Measurements from ENCODE around the gene RHBDL2.
"Not testable (repeated sequence)": the region's sequence is repeated elsewhere in the genome, so short reads cannot be mapped to it uniquely, and the experiment has no call there.

Gene RHBDL2

DNA sequence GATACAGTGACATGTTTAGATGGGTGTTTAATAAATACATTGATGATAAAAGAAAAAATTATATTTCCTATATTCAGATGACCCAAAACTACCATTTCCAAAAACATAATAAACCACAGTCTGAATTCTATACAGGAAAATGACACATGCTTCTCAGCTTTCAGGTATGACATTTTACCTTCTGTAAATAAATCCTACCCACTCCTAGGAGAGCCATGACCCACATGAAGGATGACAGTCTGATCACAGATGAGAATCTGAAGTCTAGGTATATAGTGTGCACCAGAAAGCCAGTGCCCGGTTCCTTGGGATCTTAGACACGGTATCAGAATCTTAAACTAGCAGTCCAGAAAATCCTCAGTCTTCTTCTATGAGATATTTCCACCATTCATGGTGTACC is 56.5 kb downstream of the RHBDL2 start:
- in situ Hi-C loops (cut with HindIII; ENCODE audit: low sequenced_read_pairs), result no loop called here

DNA sequence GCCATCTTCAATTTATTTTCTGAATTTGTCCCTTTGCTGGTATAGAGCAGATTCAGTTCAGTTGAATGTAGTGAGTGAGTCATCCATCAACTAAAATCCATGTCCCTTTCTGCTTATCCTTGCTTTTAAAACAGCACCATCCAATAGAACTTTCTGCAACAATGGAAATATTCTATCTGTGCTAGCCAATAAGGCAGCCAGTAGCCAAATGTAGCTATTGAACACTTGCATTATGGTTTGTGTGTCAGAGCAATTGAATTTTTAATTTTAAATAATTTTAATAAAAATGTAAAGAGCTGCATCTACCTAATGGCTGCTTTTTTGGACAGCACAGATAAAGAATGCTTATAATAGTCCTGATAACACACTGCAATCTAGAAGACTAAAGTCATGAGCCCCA is 60.1 kb downstream of the RHBDL2 start, which contains the start of gene GJA9:
Gene GJA9, minus strand, starts transcription at position 101 of the 400 bp plus-strand sequence. CDS start 5,489 bp downstream, outside the sequence.
- in situ Hi-C loops (cut with HindIII; ENCODE audit: low sequenced_read_pairs), result no loop called here

DNA sequence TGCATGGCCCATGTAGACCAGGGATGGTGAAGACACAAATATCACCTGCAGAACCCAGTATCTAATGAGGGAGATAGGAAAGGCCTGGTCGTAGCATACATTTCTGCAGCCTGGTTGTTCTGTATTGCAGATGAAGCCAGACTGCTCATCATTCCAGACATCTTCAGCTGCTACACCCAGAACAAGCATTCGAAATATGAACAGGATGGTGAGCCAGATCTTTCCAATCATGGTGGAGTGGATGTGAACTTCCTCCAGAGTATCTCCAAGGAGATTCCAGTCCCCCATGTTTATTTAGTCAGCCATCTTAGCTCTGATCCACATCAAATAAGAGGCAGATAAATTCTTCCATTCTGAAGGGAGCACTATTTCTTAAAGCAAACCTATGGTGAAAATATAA is 65.8 kb downstream of the RHBDL2 start:
- in situ Hi-C loops (cut with HindIII; ENCODE audit: low sequenced_read_pairs), result no loop called here

DNA sequence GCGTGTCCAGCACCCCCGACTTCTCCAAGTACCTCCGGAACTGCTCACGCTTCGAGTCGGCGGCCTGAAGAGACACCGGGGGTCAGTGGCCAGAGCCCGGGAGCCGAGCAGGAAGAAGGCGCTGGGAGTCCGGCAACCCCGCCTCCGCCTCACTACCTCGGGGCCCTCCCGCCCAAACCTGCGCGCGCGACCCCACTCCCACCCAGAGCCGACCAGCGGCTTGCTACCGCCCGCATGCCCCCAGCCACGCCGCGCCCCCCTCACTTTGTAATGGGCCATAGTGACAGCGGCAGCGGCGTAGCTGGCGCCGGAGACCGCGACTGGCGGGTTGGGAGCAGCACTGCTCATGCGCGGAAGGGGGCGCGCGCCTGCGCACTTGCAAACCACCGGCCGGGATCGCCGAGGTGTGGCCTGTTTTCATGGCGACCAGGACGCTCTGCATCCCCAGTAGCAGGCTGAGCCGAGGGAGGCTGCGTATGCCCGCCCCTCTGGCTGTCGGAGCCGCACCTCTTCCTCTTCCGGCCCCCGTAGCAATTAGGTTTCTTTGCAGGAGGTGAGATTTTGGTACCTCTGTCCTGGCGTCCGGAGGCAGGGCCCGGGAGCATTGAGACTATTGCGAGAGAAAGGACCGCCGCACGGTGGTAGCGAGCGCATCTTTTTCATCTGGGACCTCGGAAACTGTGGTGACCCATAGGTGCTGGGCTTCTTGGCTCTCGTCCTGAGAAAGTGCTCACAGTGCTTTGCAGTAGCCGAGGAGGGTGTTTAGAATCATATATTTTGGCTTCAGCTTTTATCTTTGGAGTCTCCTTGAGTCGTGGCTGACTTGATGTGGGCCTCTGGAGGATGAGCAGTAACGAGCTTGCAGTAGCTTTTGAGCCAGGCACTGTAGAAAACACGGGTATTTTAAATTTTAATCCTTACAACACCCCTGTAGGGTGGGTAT is 68.3 kb downstream of the RHBDL2 start, which contains the start of gene MYCBP:
Gene MYCBP, minus strand, starts transcription at position 322 of the 943 bp plus-strand sequence. Its CDS starts 43 bp downstream, at position 279.
- in situ Hi-C loops (cut with HindIII; ENCODE audit: low sequenced_read_pairs), result loop anchor here (25.0 kb wide), 1 partner anchor 139 kb away; no protein-coding TSS in a partner anchor

DNA sequence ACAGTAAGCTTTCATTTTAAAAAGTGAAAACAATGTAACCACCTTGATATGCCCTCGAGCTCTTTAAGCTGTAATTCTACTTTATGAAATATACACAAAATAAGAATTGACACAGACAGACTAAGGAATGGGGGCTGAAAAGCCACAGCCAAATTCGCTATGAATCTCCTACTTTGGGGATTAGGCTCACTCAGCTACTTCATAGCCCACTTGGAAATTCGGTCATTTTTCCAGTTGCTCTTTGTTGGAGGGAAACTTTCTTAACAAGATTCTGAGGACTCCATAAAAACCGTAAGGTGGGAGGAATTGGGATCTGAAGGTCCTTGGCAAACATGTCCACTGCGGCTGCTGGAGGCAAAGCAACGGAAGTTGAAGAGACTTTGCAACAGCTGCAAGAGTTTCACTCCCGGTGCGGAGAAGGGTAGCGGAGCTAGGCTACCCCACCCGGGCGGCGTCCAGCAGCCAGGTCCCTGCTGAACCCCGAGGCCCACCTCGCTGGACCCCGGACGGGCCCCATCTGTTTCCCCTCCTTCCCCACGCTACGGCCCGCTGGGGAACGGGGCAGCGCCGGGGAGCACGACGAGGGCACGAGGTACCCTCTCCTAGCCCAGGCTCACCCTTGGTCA is 69.1 kb downstream of the RHBDL2 start:
- in situ Hi-C loops (cut with HindIII; ENCODE audit: low sequenced_read_pairs), result loop anchor here (25.0 kb wide), 1 partner anchor 140 kb away; no protein-coding TSS in a partner anchor

DNA sequence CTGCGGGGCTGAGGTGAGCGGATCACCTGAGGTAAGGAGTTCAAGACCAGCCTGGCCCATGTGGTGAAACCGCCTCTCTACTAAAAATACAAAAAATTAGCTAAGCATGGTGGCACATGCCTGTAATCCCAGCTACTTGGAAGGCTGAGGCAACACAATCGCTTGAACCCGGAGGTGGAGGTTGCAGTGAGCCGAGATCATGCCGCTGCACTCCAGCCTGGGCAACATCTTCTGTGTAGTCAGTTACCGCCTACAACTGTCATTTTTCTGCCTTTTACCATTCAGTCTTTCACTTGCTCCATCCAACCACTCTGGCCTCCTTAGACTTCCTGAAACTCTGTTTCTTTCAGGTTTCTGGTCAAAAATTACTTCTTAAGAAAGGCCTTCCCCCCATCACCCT is 70.6 kb downstream of the RHBDL2 start:
- in situ Hi-C loops (cut with HindIII; ENCODE audit: low sequenced_read_pairs), result loop anchor here (25.0 kb wide), 1 partner anchor 141 kb away; no protein-coding TSS in a partner anchor

DNA sequence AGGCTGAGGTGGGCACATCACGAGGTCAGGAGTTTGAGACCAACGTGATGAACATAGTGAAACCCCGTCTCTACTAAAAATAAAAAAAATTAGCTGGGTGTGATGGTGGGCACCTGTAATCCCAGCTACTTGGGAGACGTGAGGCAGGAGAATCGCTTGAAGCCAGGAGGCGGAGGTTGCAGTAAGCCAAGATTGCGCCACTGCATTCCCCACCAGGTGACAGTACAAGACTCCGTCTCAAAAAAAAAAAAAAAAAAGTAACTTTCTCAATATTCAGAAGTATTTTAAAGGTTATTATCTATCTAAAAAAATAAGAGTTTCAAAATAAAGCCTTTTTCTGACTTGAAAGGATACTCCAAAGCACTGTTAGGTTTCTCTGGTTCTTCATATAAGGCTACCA is 74.4 kb downstream of the RHBDL2 start:
- in situ Hi-C loops (cut with HindIII; ENCODE audit: low sequenced_read_pairs), result loop anchor here (25.0 kb wide), 1 partner anchor 145 kb away; no protein-coding TSS in a partner anchor

DNA sequence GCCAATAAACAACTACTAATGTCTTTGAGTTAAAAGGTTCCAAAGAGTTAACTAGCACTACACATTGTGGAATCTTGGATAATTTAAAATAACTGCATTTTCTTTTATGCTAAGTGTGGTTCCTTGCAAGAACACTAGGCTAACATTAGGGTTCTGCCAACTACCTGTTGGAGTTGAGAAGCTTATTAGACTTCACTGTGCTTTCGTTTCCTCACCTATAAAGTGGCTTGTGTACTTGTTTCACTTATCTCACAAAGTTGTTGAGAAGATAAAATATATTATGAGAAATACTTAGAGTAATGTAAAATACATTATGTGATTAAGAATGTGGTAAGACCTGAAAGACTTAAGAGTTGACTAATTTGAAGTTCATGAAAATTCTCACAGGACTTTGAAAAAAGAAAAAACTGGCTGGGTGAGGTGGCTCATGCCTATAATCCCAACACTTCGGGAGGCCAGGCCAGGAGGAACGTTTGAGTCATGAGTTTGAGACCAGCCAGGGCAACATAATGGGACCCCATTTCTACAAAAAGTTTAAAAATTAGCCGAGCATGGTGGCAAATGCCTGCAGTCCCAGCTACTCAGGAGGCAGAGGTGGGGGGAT is 76.4 kb downstream of the RHBDL2 start:
- in situ Hi-C loops (cut with HindIII; ENCODE audit: low sequenced_read_pairs), result loop anchor here (25.0 kb wide), 1 partner anchor 147 kb away; no protein-coding TSS in a partner anchor

DNA sequence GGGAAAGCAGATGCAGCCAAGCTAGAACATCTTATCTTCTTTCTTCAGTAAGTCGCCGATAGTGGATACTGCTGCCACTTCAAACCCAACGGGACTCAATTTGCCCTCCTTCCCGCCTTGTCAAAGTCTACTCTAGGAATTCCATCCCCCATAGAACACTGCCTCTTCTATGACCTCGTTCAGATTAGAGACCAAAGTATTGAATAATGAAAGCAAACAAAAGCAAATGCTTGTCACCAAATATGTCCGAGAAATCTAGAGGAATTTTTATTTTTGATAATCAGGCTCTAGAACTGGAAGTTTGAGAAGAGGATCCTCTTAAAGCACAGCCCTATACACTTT is 81.2 kb downstream of the RHBDL2 start:
- in situ Hi-C loops (cut with HindIII; ENCODE audit: low sequenced_read_pairs), result loop anchor here (25.0 kb wide), 1 partner anchor 152 kb away; no protein-coding TSS in a partner anchor

DNA sequence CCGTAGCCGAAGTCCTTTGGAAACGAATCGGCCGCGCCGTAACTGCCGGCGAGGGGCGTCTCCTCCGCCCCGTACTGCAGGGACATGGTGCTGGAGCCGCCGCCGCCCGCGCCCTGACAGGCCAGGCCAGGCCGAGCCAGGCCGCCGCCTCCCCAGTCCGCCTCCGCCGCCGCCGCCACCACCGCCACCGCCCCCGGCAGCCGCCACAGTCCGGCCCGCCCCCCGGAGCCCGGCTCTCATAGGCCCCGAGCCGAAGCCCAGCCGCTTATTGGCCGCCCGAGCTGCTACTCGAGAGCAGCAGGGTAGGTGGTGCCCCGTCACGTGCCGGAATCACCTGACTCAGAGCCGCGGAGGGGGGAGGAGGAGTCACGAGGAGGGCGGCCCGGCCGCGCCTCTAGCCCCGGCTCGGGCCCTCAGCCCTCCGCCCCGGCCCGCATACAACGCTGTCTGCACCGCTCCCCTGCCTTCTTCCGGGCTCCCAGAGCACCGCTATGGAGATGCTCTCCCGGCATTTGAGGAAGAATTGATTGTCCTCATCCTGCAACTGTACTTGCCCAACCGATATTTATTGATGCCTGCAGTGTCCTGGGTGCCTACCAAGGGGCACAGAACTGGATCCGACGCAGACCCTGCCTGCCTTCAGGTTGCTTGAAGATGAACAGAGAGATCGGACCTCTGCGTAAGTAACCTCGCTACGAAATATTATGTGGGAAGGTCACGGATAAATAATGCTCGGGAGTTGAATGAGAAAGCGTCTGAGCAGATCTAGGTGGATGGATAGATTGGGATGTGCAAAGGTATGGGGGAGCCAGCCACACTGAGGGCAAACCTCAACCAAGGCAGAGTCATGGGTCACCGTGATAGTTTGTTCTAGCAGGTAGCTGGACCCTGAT is 81.8 kb downstream of the RHBDL2 start, which contains the start of gene RRAGC:
Gene RRAGC, minus strand, starts transcription at position 212 of the 893 bp plus-strand sequence. Its CDS starts 126 bp downstream, at position 86.
- in situ Hi-C loops (cut with HindIII; ENCODE audit: low sequenced_read_pairs), result loop anchor here (25.0 kb wide), 1 partner anchor 152 kb away; no protein-coding TSS in a partner anchor

DNA sequence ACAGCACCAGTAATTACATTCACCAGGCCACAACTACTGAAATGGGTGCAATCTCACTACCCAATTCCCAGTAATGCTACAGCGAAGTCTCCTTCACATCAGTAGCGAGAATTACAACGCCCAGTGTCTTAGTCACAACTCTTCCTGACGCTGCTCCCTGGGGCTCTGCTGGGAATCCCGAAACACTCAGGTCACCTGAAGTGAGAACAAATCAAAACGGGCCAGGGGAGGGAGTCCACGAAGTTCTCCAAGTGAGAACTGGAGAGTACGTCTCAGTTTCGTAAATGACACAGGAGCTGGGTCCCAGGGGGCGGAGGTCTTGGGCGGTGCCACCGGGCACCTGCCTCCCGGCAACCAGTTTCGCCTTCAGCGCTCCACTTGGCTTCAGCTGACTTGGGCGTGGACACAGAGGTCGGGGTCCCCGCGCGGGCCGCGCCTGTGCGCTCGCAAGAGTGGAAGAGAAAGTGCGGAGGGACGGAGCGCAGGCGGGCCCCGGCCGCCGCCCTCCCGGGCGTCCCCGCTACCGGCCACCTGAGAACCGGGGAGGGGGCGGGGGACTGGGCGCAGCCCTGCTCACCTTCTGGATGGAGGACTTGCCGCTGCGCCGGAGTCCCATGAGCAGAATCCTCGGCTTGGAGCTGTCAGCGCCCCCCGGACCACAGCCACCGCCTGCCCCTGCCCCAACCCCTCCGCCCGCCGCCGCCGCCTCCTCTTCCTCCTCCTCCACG is 82.6 kb downstream of the RHBDL2 start:
- in situ Hi-C loops (cut with HindIII; ENCODE audit: low sequenced_read_pairs), result loop anchor here (25.0 kb wide), 1 partner anchor 153 kb away; no protein-coding TSS in a partner anchor

DNA sequence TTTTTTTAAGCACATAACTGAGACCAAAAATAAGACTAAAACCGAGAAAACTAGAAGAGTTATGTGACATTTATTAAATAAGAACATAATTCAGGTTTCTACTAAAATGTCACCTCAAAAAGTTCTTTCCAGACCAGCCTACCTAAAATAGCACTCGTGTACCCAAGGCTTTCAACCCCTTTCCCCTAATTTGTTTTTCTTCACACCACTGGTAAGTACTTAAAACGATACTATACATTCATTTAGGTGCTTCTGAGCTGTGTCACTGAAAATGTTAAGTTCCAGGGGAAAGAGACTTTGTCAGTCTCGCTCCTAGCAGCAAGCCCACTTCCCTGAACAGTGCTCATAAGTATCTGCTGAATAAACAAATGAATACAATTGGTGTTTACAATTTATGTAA is 88.8 kb downstream of the RHBDL2 start:
- in situ Hi-C loops (cut with HindIII; ENCODE audit: low sequenced_read_pairs), result loop anchor here (25.0 kb wide), 1 partner anchor 160 kb away; no protein-coding TSS in a partner anchor

DNA sequence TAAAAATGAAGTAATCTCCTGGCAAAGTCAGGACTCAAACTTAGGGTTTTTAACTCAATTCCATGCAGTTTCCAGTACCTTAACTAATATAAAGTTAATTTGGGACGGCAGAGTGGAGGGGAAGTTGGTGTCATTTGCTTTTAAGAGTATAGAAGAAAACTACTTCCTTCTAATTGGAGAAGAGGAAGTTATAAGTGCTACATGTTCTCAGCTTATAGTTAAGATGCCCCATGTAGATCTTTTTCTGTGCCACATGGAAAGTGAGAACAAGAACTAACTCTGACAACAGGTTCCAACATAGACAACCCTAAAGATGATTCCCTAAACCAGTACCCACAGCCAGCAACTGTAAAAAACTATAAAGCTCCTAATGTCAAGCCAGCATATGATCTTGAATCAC is 93.6 kb downstream of the RHBDL2 start:
- in situ Hi-C loops (cut with HindIII; ENCODE audit: low sequenced_read_pairs), result no loop called here

DNA sequence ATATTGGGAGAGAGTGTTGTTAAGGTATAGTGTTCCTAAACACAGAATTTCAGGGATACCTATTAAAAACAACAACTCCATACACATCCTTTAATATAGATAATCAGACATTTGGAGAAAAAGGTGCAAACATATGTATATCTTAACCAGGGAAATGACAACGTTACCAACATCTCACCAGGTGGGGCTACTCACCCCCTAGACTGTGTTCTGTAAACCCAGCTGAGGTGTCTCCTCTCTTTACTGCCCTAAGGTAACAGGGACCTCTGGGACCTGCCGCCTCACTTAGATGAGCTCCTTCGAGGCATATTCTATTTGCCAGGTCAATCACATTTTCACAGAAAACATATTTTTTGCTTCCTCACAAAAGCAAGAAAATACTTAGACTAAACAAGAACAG is 95.4 kb downstream of the RHBDL2 start:
- in situ Hi-C loops (cut with HindIII; ENCODE audit: low sequenced_read_pairs), result no loop called here

DNA sequence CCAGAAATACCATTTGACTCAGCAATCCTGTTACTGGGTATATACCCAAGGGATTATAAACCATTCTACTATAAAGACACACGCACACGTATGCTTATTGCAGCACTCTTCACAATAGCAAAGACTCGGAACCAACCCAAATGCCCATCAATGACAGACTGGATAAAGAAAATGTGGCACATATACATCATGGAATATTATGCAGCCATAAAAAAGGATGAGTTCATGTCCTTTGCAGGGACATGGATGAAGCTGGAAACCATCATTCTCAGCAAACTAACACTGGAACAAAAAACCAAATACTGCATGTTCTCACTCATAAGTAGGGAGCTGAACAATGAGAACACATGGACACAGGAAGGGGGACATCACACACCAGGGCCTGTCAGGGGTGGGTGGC is 96.5 kb downstream of the RHBDL2 start:
- in situ Hi-C loops (cut with HindIII; ENCODE audit: low sequenced_read_pairs), result not testable (repeated sequence)

DNA sequence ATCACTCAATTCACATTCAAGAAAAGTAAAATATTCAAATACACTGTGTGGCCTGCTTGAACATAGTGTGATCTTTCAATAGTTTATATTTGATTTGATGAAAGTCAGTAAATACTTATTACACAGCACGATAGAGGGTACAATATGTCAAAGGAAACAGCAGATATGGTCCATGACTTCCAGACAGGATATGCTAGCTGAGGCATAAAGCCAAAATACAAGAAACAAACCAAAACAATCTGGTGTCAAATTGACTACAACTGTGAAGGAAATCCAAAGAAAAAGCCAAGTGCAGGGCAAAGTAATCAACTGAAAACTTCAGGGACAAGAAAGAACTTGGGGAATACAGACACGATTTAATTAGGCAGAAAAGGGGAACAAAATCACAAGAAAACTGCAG is 101.3 kb downstream of the RHBDL2 start:
- in situ Hi-C loops (cut with HindIII; ENCODE audit: low sequenced_read_pairs), result no loop called here

DNA sequence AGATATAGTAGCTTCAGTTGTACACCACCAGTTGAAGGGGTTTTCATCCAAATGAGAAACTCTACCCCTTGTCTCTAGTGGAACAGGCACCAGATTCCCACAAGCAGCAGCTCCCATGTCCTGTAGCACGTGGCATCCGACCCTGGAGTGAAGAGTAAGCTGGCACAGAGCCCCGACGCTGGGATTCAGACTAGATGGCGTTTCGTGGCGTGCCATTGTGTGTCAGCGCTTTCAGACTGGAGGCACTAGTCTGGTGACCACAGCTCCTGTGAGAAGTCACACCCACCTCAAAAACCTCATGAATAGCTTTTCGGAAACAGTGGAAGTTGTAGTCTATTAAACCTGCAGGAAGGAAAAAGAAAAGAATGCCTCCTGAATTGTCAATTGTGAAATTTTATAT is 102.3 kb downstream of the RHBDL2 start:
- in situ Hi-C loops (cut with HindIII; ENCODE audit: low sequenced_read_pairs), result no loop called here

DNA sequence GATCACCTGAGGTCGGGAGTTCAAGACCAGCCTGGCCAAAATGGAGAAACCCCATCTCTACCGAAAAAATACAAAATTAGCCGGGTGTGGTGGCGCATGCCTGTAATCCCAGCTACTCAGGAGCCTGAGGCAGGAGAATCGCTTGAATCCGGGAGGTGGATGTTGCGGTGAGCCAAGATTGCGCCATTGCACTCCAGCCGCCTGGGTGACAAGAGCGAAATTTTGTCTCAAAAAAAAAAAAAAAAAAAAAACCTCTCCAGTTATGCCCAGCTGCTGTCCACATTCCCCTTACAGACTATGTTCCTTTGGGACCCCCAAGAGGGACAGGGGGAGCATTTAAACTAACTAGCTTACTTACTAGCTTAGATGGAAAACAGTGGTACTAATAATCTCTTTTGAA is 105.3 kb downstream of the RHBDL2 start:
- in situ Hi-C loops (cut with HindIII; ENCODE audit: low sequenced_read_pairs), result not testable (repeated sequence)
